HG03558 (cell line): ENCODE measurements around the gene KRT75.
"Not testable (repeated sequence)": the region's sequence is repeated elsewhere in the genome, so short reads cannot be mapped to it uniquely, and the experiment has no call there.

Experiments used
- ATAC-seq: cut with Tn5 transposase; IDR thresholded peaks from one replicate; pipeline ENCODE4 v1.9.1; 2021; ENCODE audit warnings: moderate number of reproducible peaks; ENCODE audit not compliant: unreplicated experiment; ENCODE audit errors: extremely low read depth

KRT75 gene

DNA sequence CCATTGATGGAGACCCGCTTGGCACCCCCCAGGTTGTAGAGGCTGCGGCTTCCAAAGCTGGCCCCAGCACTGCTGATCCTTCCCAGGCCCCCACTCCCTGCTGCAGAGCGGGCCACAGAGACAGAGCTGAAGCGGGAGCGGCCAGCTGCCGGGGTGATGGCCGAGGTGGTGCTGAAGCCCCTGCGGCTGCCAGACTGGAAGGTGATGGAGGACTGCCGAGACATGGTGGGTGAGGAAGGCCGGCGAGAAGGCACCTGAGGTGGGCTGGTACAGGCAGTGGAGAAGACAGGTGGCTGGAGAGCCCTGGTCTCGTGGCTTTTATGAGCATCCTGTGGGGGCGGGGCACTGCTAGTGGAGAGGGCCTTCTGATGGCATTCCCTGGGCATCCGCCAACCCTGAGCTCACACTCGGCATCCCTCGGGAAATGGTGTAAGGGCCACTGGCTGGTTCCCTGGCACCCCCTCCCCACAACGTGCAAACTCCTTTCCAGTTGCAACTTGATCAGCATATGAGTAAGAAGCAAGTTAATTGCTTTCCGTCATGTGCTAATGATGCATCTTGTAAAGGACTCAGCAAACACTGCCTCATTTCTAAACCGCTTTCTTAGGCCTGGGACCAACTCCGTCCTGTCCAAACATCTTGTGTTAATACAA lies at the start of gene KRT75:
TSS of gene KRT75 (minus strand) at position 291 of the 653 bp plus-strand sequence. CDS start at position 224, 67 bp downstream.
- no peak for ATAC-seq

DNA sequence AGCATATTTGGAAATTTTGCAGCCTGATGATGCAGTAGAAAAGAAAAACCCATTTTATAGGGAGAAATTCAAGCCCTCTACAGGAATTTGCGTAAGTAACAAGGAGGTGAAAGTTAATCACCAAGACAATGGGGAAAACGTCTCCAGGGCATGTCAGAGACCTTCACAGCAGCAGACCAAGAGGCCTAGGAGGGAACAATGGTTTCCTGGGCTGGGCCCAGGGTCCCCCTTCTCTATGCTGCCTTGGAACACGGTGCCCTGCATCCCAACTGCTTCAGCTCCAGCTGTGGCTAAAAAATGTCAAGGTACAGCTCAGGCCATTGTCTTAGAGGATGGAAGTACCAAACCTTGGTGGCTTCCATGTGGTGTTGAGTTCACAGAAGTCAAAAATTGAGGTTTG lies 45.9 kb upstream of the KRT75 start:
- ATAC-seq = no peak

DNA sequence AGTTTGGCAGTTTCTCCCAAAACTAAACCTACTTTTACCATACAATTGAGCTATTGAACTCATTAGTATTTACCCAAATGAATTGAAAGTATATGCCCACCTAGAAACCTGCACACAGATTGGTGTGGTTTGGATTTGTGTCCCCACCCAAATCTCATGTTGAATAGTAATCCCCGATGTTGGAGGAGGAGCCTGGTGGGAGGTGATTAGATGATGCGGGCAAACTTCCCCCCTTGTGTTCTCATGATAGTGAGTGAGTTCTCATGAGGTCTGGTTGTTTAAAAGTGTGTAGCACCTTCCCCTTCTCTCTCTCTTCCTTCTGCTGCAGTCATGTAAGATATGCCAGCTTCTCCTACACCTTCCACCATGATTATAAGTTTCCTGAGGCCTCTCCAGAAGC lies 43.5 kb upstream of the KRT75 start:
- ATAC-seq = no peak

- ATAC-seq = no peak
Observed at GRCh38 chr12:52474212-52474611, 40.0 kb upstream of the KRT75 start.

DNA sequence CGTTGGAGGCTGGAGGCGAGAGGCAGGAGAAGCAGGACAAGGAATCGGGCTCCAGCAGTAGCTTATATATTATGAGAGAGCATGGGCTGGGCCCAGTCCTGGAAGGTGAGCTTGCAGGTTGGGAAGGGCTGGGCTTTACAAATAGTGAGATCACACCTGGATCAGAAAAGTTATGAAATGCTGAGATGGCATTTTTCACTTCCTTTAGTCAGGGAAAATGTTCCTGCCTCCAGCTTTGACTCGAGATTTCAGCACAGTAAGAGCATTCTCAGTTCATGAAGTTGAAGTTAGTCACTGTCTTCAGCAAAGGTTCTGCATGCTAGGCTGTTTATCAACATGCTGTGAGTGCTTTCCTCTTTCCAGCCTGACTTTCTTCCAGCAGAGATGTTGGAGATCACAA lies 39.6 kb upstream of the KRT75 start, which contains the start of gene KRT6C:
TSS of gene KRT6C (minus strand) at position 38 of the 400 bp plus-strand sequence. CDS start 68 bp downstream, outside the sequence.
- no peak for ATAC-seq

DNA sequence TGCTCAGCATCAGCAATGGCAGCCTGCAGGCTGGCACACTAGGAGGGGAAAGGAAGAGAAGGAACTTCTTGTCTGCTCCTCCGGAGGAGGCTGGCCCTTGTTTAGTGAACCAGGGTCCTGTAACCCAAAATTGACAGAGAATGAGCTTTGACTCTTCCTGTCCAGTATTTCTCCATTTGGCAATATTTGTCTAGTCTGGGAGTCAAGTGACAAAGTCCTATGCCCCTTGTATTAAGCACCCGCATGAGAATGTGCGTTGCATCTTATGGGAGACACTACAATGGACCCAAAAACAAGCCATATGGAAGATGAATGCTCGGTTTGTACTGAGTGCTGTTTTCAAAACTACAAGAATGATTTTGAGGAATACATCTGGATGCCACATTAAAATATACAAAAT lies 35.7 kb upstream of the KRT75 start:
- ATAC-seq = no peak

DNA sequence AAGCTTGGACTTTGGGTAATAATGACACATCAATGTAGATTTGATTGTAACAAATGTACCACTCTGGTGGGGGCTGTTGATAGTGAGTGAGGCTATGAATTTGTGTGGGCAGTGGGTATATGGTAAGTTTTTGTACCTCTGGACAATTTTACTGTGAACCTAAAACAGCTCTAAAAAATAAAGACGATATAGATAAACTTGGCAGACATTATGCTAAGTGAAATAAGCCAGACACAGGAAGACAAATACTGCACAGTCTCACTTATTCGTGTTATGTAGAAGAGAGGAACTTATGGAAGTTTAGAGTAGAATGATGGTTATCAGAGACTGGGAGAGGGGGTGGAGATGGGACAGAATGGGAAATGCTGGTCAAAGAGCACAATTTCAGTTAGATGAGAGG lies 30.7 kb upstream of the KRT75 start:
- ATAC-seq = no peak

GRCh38 chr12:52461693-52462092 lies 27.5 kb upstream of the KRT75 start:
- ATAC-seq = no peak

DNA sequence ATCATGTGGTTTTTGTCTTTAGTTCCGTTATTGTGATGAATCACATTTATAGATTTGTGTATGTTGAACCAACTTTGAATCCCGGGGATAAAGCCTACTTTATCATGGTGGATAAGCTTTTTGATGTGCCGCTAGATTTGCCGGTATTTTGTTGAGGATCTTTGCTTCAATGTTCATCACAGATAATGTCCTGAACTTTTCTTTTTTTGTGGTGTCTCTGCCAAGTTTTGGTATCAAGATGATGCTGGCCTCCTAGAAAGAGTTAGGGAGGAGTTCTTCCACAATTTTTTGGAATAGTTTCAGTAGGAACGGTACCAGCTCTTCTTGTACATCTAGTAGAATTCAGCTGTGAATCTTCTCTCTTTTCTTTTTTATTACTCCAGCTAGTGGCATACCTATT lies 24.7 kb upstream of the KRT75 start:
- ATAC-seq = no peak

- ATAC-seq = no peak
Observed at GRCh38 chr12:52455821-52456220, 21.6 kb upstream of the KRT75 start.

GRCh38 chr12:52454411-52455201 lies 20.4 kb upstream of the KRT75 start:
- ATAC-seq = no peak

DNA sequence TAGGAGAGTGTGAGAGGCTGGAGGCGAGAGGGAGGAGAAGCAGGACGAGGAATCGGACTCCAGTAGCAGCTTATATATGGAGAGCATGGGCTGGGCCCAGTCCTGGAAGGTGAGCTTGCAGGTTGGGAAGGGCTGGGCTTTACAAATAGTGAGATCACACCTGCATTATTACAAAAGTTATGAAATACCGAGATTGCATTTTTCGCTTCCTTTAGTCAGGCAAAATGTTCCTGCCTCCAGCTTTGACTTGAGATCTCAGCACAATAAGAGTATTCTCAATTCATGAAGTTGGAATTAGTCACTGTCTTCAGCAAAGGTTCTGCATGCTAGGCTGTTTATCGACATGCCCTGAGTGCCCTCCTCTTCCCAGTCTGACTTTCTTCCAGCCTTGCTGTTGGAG lies 17.9 kb upstream of the KRT75 start, which contains the start of gene KRT6B:
TSS of gene KRT6B (minus strand) at position 46 of the 400 bp plus-strand sequence. CDS start 68 bp downstream, outside the sequence.
- ATAC-seq = no peak

- ATAC-seq = no peak
Observed at GRCh38 chr12:52448228-52448627, 14.1 kb upstream of the KRT75 start.

DNA sequence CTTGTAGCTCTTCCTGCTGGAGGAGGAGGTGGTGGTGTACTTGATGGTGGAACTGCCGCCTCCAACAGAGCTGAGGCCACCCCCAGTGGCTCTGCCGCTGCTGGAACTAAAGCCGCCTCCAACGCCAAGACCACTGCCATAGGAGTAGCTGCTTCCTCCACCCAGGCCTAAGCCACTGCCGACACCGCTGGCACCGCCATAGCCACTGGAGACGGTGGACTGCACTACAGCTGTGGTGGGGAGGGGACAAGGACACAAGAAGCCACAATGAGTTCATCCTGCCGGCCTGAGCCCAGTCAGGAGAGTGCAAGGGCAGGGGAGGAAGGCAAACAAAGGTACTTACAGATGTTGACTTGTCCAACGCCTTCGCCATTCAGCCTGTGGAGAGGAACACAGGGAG lies 13.0 kb upstream of the KRT75 start:
- ATAC-seq = not testable (repeated sequence)

GRCh38 chr12:52446367-52447045 lies 12.3 kb upstream of the KRT75 start:
- ATAC-seq = no peak

- ATAC-seq = no peak
Observed at GRCh38 chr12:52445876-52446275, 11.7 kb upstream of the KRT75 start.

GRCh38 chr12:52444647-52445595 lies 10.8 kb upstream of the KRT75 start:
- no peak for ATAC-seq

GRCh38 chr12:52443966-52444365 lies 9.8 kb upstream of the KRT75 start:
- ATAC-seq = no peak

DNA sequence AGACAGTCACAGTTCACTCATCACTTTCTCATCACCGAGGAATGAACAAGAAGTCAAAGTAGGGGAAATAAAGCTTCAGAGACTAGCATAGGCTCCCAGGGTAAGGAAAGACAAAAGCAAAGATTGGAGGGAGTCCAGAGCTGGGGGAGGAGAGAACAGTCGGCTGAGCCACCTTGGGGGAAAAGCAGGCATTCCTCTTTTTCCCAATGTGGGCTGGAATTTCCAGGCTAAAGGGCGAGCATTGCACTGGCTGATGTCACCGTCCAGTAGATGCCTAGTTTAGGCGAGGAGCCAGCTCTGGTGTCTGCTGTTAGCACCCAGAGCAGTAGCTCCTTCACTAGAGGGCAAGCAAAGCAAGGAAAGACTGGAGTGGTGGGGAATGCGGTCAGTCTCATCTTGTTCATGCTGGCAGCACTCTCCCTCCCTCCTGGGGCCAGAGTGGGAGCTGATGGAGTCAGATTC lies 8.5 kb upstream of the KRT75 start:
- ATAC-seq = no peak
